GM19455 (cell line): ENCODE data around the gene FOSL1.

Source experiments
- ATAC-seq: cut with Tn5 transposase; IDR thresholded peaks from one replicate; pipeline ENCODE4 v1.9.1; 2021; ENCODE audit not compliant: unreplicated experiment

FOSL1 gene

DNA sequence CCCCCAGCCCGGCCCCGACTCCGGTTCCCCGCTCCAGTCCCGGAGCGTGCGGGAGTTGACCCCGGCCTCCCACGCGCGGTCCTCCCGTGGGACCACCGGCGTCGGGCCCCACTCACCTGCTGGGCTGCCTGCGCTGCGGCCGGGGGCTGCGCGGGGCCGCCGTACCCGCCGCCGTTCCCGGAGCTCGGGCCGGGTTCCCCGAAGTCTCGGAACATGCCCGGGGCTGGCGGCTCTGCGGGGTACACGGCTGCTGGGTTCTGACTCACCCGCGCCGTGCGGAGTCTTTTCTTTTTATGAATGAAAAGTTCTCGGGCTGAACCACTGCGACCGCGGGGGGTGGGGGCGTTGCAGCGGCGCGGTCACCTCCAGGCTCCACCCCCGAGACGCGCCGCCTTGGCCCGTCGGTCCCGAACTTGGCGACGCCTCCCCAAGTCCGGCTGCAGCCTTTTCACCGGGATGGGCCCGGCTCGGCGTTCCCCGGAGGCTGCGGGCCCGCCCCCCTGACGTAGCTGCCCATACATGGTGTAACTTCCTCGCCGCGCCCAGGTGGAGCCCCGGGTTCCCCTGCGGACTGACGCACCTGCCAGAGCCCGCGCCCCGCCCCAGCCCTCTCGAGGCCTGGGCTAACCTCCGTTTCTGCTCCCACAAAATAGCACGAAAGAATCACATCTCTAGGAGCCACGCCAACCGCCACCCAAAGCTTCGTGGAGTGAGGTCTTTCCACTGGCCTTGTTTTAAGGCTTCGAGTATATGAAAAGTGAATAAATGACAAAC is at the start of gene FOSL1:
Gene FOSL1, minus strand, starts transcription at position 264 of the 774 bp plus-strand sequence. Its CDS starts 49 bp downstream, at position 215.
- peak; percentile 72 for ATAC-seq

DNA sequence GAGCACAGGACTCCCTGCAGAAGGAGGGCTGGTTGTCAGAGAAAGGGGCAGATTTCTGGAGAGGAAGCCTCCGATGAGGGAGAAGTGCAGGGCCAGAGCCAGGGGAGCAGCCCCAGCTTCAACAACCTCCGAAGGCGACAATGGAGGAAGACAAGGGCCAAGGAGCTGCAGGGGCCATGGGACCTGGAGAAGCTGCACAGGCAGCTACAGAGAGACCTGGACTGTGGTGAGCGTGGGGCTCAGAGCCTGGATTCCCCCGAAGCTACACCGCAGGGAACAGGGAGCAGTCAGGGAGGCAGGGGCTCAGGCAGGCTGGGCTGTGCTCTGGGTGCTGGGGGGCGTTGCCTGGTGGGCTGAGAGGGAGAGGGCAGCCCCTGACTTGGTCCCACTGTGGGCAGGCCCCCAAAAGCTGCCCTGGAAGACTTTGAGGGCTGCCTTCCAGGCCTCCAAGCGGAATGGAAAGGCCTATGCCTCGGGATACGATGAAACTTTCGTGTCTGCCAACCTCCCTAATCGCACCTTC is 47.5 kb upstream of the FOSL1 start:
- no peak for ATAC-seq

DNA sequence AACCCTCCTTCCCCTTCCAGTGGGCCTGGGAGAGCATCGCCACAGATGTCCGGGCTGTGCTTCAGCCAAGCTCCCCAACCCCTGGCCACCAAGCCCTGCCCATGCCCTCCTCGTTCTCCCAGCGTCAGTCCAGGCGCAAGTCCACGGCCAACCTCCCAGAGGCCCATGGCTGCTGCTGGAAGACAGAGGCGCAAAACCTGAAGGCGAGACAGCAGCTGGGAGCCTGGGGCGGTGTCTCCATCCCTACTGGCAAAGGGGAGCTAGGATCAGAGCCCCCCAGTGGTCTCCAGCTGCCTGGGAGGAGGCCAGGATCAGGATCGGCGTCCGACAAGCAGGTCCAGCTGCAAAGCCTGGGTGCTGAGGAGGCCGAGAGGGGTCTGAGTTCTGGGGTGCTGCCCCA is 46.9 kb upstream of the FOSL1 start:
- ATAC-seq, result no peak

GRCh38 chr11:65946655-65947054 is 46.5 kb upstream of the FOSL1 start:
- ATAC-seq, result no peak

DNA sequence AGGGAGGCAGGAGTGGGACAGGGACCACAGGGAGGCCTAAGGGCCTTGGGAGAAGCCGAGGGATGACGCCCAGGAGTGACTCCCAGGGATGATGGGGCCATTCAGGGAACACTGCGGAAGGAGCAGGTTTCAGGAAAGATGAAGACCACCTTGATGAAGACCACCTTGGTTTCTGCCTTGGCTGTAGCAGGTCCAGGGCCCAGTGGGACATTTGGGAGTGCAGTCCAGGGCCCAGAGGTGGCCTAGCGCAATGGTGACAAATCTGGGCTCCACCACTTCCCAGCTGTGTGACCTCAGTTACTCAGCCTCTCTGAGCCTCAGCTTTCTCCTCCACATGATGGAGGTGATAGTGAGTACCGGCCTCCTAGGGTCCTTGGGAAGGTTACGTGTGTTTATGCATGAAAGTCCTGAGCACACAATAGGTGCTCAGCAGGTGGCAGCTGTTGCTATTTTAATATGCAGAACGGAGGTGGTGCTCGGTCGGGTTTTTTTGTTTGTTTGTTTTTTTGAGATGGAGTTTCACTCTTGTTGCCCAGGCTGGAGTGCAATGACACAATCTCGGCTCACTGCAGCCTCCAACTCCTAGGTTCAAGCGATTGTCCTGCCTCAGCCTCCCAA is 45.9 kb upstream of the FOSL1 start:
- no peak for ATAC-seq

DNA sequence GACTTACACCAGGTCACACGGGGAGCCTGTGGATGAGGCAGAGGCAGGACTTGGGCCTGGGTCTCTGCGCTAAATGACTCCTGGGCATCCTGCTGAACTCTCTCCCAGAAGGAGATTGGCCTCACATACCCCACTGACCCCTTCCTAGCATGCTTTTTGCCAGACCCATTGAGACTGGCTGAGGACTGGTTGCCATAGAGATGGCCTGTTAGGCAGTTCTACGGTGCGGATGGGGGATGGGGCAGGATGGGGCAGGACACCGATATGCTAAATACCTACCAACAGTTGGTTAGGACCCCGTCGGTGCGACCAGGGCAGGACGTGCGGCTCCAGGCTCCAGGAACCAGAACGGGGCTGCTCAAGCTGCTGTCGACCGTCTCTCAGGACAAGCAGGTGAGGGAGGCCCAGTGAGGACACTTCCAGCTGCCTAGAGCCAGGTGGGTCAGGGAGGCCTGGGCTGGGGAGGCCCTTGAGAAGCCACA is 45.3 kb upstream of the FOSL1 start, which contains the start of gene TSGA10IP:
Gene TSGA10IP, plus strand, starts transcription at position 51 of the 482 bp plus-strand sequence. Its CDS starts 196 bp downstream, at position 247.
- no peak for ATAC-seq

DNA sequence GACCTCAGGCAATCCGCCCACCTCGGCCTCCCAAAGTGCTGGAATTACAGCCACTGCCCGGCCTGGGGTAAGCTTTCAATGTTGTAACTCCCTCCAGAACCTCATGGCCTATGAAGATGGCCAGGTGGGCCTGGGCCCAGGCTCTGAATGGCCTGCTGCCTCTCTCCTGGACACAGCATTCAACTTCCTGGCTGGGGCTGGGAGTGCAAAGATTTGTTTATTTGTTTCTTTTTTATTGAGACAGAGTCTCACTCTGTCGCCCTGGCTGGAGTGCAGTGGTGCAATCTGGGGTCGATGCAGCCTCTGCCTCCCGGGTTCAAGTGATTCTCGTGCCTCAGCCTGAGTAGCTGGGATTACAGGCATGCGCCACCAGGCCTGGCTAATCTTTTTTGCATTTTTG is 44.6 kb upstream of the FOSL1 start:
- no peak for ATAC-seq

DNA sequence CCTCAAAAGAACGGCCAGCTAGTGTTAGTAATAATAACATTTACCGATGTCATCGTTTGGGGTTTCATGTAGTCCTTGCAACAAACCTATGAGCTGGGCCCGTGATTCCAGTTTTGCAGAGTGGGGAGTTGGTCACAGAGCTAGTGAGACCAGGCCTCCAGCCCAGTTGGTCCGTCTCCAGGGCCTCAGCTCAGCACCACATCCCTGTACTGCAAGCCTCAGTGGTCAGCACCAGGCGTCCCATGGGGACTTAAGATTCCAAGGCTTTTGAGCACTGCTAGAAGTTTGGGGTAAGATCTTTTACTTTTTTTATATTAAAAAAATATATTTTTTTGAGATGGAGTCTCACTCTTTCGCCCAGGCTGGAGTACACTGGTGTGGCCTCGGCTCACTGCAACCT is 44.0 kb upstream of the FOSL1 start:
- ATAC-seq, result no peak

DNA sequence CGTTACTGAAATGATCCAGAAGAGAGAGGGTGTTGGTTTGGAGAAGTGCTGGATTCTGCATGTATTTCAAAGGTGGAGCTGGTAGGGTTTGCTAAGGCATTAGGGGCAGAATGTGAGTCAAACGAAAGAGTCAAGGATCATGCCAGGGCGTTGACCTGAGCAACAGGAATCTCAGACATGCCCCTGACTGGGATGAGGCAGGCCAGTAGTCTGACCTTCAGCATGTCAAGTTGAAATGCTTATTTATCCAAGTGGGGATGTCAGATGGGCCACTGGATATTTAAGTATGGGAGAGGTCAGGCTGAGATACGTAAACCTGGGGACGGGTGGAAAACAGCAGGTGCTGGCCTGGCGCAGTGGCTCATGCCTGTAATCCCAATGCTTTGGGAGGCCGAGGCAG is 42.3 kb upstream of the FOSL1 start:
- no peak for ATAC-seq

DNA sequence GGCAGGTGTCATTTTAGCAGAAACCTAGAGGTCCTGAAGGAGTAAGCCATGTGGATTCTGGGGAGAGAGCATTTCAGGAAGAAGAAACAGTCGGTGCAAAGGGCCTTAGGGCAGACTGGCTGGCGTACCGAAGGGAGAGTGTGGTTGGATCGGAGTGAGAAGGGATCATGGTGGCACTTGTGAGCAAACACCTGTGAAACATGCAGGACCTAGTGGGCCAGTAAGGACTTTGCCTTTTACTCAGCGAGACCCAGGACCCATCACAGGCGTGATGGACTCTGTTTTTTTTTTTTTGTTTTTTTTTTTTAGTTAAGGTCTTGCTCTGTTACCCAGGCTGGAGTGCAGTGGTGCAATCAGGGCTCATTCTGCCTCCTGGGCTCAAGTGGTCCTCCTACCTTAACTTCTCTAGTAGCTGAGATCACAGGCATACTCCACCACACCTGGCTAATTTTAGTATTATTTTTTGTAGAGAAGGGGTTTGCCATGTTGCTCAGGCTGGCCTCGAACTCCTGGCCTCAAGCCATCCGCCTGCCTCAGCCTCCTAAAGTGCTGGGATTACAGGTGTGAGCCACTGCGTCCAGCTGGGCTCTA is 41.6 kb upstream of the FOSL1 start:
- no peak for ATAC-seq

GRCh38 chr11:65937766-65938165 is 37.6 kb upstream of the FOSL1 start:
- no peak for ATAC-seq

DNA sequence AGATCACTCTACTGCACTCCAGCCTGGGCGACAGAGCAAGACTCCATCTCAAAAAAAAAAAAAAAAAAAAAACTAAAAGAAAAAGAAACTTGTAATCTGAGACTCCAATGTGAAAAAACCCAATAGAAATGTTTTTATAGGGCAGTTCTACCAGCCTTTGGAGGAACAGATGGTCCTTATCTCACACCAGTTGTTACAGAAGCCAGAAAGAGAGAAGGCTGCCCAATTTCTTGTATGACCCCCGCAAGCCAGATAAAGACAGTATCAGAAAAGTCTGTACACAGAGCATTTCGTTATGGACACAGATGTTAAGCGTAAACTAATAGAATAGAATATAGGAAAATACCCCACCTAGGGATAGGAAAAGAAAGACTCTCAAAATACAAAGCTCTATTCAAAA is 33.8 kb upstream of the FOSL1 start:
- ATAC-seq, result no peak

GRCh38 chr11:65932558-65932919 is 32.4 kb upstream of the FOSL1 start:
- ATAC-seq, result no peak

DNA sequence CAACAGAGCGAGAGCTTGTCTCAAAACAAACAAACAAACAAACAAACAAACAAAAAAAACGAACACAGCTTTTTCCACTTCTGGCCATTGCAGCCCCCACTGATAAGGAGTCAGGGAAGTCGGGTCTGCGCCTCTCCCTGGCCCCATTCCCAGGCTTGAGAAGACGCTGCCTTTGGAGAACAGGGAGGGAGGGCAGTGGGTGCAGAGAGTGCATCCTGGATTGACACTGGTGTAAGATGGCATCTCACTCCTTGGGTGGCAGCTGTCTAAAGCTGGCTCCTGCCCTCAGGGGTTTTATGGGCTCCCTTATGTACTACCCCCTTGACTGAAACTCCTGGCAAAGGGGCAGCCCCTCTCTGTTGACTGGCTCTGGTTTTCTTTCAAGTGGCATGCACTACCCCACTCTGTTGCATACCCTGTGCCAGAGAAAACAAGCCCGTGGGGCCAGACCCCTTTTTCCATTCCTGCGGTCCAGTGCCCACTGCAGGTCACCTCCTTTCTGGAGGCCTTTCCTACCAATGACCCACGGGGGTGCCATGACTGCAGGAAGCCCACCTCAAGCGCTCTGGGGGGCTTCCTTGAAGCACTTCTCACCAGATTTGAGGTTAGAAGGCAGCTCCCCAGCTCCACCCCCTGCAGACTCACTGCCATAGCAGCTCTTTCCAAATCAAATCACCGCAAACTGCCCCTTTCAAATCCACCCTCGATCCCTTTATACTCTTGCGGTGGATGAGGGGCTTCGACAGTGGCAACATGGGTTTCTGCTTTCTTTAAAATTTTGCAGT is 31.8 kb upstream of the FOSL1 start:
- ATAC-seq, result no peak

DNA sequence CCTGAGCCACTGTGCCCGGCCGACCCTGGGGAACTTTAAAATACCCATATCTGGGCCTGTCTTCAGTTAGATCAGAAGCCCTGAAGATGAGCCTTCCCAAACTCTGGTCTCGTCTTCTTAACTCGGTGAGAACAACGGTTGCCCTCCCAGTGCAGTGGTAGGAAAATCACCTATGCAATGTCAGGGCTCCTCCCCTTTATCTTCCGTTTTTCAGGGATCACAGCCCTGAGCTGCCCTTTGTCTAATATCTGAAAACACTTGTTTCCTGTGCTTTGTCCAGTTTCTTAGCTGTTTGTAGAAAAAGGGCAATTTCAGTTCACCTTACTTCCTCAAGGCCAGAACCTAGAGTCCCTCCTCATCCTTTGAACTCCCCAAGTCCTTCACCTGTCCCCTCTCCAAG is 28.5 kb upstream of the FOSL1 start:
- no peak for ATAC-seq

GRCh38 chr11:65927904-65928397 is 27.8 kb upstream of the FOSL1 start:
- no peak for ATAC-seq

GRCh38 chr11:65925397-65925796 is 25.2 kb upstream of the FOSL1 start:
- ATAC-seq, result no peak

- ATAC-seq, result no peak
These were observed 22.4 kb upstream of the FOSL1 start for GRCh38 chr11:65922565-65922964.

GRCh38 chr11:65921876-65922275 is 21.7 kb upstream of the FOSL1 start:
- ATAC-seq, result no peak

GRCh38 chr11:65921033-65921555 is 20.9 kb upstream of the FOSL1 start:
- ATAC-seq, result no peak

- no peak for ATAC-seq
These were observed 20.2 kb upstream of the FOSL1 start for GRCh38 chr11:65920372-65920802.
